Measurements from ENCODE around the gene RHBDD3.
A peak's percentile ranks its signal among the peaks of the same experiment; 100 is the strongest.

Gene RHBDD3

GRCh38 chr22:29272624-29273023 lies 4.8 kb upstream of the RHBDD3 start:
- TF ChIP-seq CTCF (IDR thresholded peaks at IDR 0.05; ENCODE audit: insufficient read depth, low read length, missing control alignments): no peak
- DNase-seq (ENCODE audit: low read depth, low spot score): no peak
- H3K4me3 ChIP-seq (ENCODE audit: low read depth, low read length): no peak overlapping the region
- ChIA-PET CTCF (interaction anchor here (0.6 to 5.4 kb wide), 5 partner anchors 14 to 118 kb away, joined by 3 to 26 read pairs (median 5); partner anchors contain the start of gene GAS2L1), POLR2A (no interaction called here)

GRCh38 chr22:29270475-29271271 lies 2.9 kb upstream of the RHBDD3 start:
- no peak for DNase-seq (ENCODE audit: low read depth, low spot score)
- no peak for TF ChIP-seq CTCF (IDR thresholded peaks at IDR 0.05; ENCODE audit: insufficient read depth, low read length, missing control alignments)
- ChIA-PET CTCF (interaction anchor here (1.1 to 5.4 kb wide), 6 partner anchors 9 to 89 kb away, joined by 3 to 26 read pairs (median 4); partner anchors contain the start of gene GAS2L1), POLR2A (interaction anchor here (0.7 kb wide), 1 partner anchor 17 kb away, joined by 3 read pairs; no protein-coding TSS in a partner anchor)
- H3K4me3 ChIP-seq (ENCODE audit: low read depth, low read length): peak overlapping the region; percentile 89

GRCh38 chr22:29269731-29270474 lies 2.1 kb upstream of the RHBDD3 start:
- POLR2A ChIA-PET: no interaction called here

GRCh38 chr22:29269230-29269604 lies 1.4 kb upstream of the RHBDD3 start:
- TF ChIP-seq CTCF (IDR thresholded peaks at IDR 0.05; ENCODE audit: insufficient read depth, low read length, missing control alignments): no peak
- ChIA-PET CTCF (interaction anchor here (1.1 kb wide), 1 partner anchor 11 kb away, joined by 4 read pairs; no protein-coding TSS in a partner anchor), POLR2A (no interaction called here)
- DNase-seq (ENCODE audit: low read depth, low spot score): no peak
- peak overlapping the region; percentile 89 for H3K4me3 ChIP-seq (ENCODE audit: low read depth, low read length)

More at GRCh38 chr22:29269731-29270474, 2.1 kb upstream of the RHBDD3 start:
- peak overlapping the region; percentile 89 for H3K4me3 ChIP-seq (ENCODE audit: low read depth, low read length)
- CTCF ChIA-PET: interaction anchor here (1.1 to 5.4 kb wide), 4 partner anchors 10 to 90 kb away, joined by 3 to 26 read pairs (median 4); no protein-coding TSS in a partner anchor
- no peak for DNase-seq (ENCODE audit: low read depth, low spot score)
- TF ChIP-seq CTCF (IDR thresholded peaks at IDR 0.05; ENCODE audit: insufficient read depth, low read length, missing control alignments): no peak

GRCh38 chr22:29268511-29269229 lies 889 bp upstream of the RHBDD3 start:
- TF ChIP-seq CTCF (IDR thresholded peaks at IDR 0.05; ENCODE audit: insufficient read depth, low read length, missing control alignments): no peak
- DNase-seq (ENCODE audit: low read depth, low spot score): no peak
- peak overlapping the region; percentile 89 for H3K4me3 ChIP-seq (ENCODE audit: low read depth, low read length)
- ChIA-PET POLR2A (interaction anchor here (0.6 to 0.7 kb wide), 2 partner anchors 113 to 1780 kb away, joined by 3 to 4 read pairs; no protein-coding TSS in a partner anchor), CTCF (interaction anchor here (1.0 kb wide), 1 partner anchor 45 kb away, joined by 3 read pairs; no protein-coding TSS in a partner anchor)

Measured in AG04449 (cell line).